T-cell (primary cell): Measurements from ENCODE around the gene TSGA10. TPM values are rescaled to one million over a fixed set of nuclear protein-coding genes. Genes with fewer than 3 reads are reported as not detected.
"Not testable (repeated sequence)": the region's sequence is repeated elsewhere in the genome, so short reads cannot be mapped to it uniquely, and the experiment has no call there.

Experiments
- ATAC-seq, 4 experiments: fragments of 200-7000 bp in 3 of 4; fragments of 150-1000 bp in 1 of 4; cut with Tn5 transposase; replicated peaks in 1 of 4; 1 replicate in 3 of 4; 2 replicates in 1 of 4; pipeline ENCODE4 v1.10.0; 2021; ENCODE audit warnings: moderate library complexity in 3 of 4, mild to moderate bottlenecking in 2 of 4, moderate number of reproducible peaks in 1 of 4
- CTCF ChIA-PET, 2 donors: fragments of 300-600 bp; sonication (Branson Sonifier 250); formaldehyde crosslinking; loops; one replicate each; lab custom pipeline; 2022; ENCODE audit warnings: antibody characterized with exemption in 2 of 2; lab: Charles Lee
- POLR2A ChIA-PET, 2 donors: fragments of 300-600 bp; sonication (Branson Sonifier 250); formaldehyde crosslinking; loops; one replicate each; lab custom pipeline; 2022; ENCODE audit warnings: antibody characterized with exemption in 2 of 2; lab: Charles Lee
- DNase-seq, 35 experiments: peaks; one replicate each; pipeline versions ENCODE4 v3.0.0 to v3.0.0-alpha.2; 2013 to 2023
- H3K27ac ChIP-seq: one replicate; pipeline ENCODE4 v1.5.1; 2013; ENCODE audit warnings: low read length
- H3K27me3 ChIP-seq, 2 experiments: replicated peaks in 1 of 2; 1 replicate in 1 of 2; 2 replicates in 1 of 2; pipeline versions ENCODE4 v1.6.1 to v1.7.0; 2013; ENCODE audit warnings: low read length in 1 of 2, mixed read lengths in 1 of 2; ENCODE audit not compliant: control insufficient read depth in 2 of 2, insufficient read depth in 2 of 2; ENCODE audit errors: extremely low read depth in 1 of 2
- H3K36me3 ChIP-seq, 2 donors: 1 replicate in 1 of 2; 2 replicates in 1 of 2; pipeline versions ENCODE4 v1.6.1 to v1.7.0; 2013; ENCODE audit warnings: low read length in 1 of 2; ENCODE audit not compliant: control insufficient read depth in 2 of 2, insufficient read depth in 1 of 2; ENCODE audit errors: extremely low read depth in 1 of 2
- H3K4me1 ChIP-seq, 2 experiments: 1 replicate in 1 of 2; 2 replicates in 1 of 2; pipeline versions ENCODE4 v1.6.1 to v1.7.0; 2013; ENCODE audit warnings: low read length in 2 of 2, mixed read lengths in 1 of 2; ENCODE audit not compliant: insufficient read depth in 2 of 2, control insufficient read depth in 1 of 2; ENCODE audit errors: extremely low read depth in 1 of 2
- H3K4me3 ChIP-seq, 2 donors: 1 replicate in 1 of 2; 2 replicates in 1 of 2; pipeline versions ENCODE4 v1.5.1 to v1.7.0; 2013; ENCODE audit warnings: mild to moderate bottlenecking in 2 of 2, low read length in 1 of 2, moderate library complexity in 1 of 2; ENCODE audit not compliant: control insufficient read depth in 1 of 2; ENCODE audit errors: extremely low read depth in 1 of 2
- H3K9me3 ChIP-seq: 2 replicates; pipeline ENCODE4 v1.7.0; 2013
- H3K27ac Mint-ChIP-seq, 2 donors: one replicate each; pipeline ENCODE4 v1.8.0; 2020 to 2021; ENCODE audit warnings: mild to moderate bottlenecking in 2 of 2, mixed read lengths in 2 of 2
- H3K27me3 Mint-ChIP-seq, 2 donors: one replicate each; pipeline ENCODE4 v1.8.0; 2021 to 2022; ENCODE audit warnings: mixed read lengths in 2 of 2
- H3K36me3 Mint-ChIP-seq: one replicate; pipeline ENCODE4 v1.8.0; 2021; ENCODE audit warnings: mixed read lengths
- H3K4me1 Mint-ChIP-seq, 3 donors: one replicate each; pipeline ENCODE4 v1.8.0; 2020 to 2022; ENCODE audit warnings: mixed read lengths in 3 of 3, mild to moderate bottlenecking in 1 of 3
- H3K4me3 Mint-ChIP-seq, 3 donors: one replicate each; pipeline ENCODE4 v1.8.0; 2020 to 2022; ENCODE audit warnings: mild to moderate bottlenecking in 3 of 3, mixed read lengths in 3 of 3, moderate library complexity in 3 of 3
- H3K9me3 Mint-ChIP-seq, 3 donors: one replicate each; pipeline ENCODE4 v1.8.0; 2020 to 2022; ENCODE audit warnings: mixed read lengths in 3 of 3
- WGBS: methylation state at CpG from one replicate; pipeline ENCODE4 v1.1.5; 2013; ENCODE audit warnings: missing lambda C conversion rate; ENCODE audit not compliant: insufficient coverage; 5-methylcytosine and 5-hydroxymethylcytosine counted together
- total RNA-seq, 35 experiments: library from RNA in 6 of 35; stranded (reverse) in 6 of 35; fragments of 120-200 nt in 1 of 35; gene quantifications; one replicate each; pipeline versions ENCODE4 v1.2.1 to v1.2.4 and lab custom pipeline; 2013 to 2026

The TSGA10 gene
- 10 to 100 TPM; 14.0 to 16.2 (median 15.8) TPM for total RNA-seq
- 17.4 TPM for total RNA-seq (2013)
- total RNA-seq (lab: John Stamatoyannopoulos, UW), result 3.8 to 22.3 (median 13.8) reads per million in 29 experiments

GRCh38 chr2:99154643-99155536 is at the start of gene TSGA10, which contains the start of gene LIPT1:
TSGA10 (minus strand) TSS chr2:99154942; CDS start chr2:99109439, 45,503 bp downstream.
LIPT1 (plus strand) TSS chr2:99154967; CDS start chr2:99161958, 6,991 bp downstream.
- Mint-ChIP-seq H3K27me3 (no peaks in the 10 kb centered on the region), H3K9me3 (no peaks in the 10 kb centered on the region), H3K4me3 (no peak within 1 kb of the TSS), H3K27ac (peak within 1 kb of the TSS; percentile 89 to 91), H3K36me3 (peaks cover 26% of the 10 kb centered on the region), H3K4me1 (peaks cover 37 to 44% (median 39%) of the 10 kb centered on the region in 3 donors)
- Histone ChIP-seq H3K9me3 (no peaks in the 10 kb centered on the region), H3K27me3 (no peaks in the 10 kb centered on the region), H3K4me3 (peak within 1 kb of the TSS; percentile 80 to 95), H3K27ac (peak within 1 kb of the TSS; percentile 94), H3K36me3 (peaks cover 5 to 23% of the 10 kb centered on the region in 2 donors), H3K4me1 (peaks cover 11 to 19% of the 10 kb centered on the region in 2 experiments)
- ATAC-seq (peak; percentile 96 to 99 (median 97)), DNase-seq (peak; percentile 80 to 96 (median 89))
- ChIA-PET CTCF (interaction anchor here in 1 of 2 donors (2.0 to 2.3 kb wide), 2 partner anchors 14 to 25 kb away, joined by 8 to 13 read pairs; partner anchors contain the start of genes C2orf15, MITD1 and MRPL30), POLR2A (interaction anchor here (0.5 to 1.5 kb wide), 8 partner anchors 12 to 697 kb away, joined by 3 to 14 read pairs (median 4); partner anchors contain the start of genes C2orf15 (in 1 of the 2) and MITD1 (in 1 of the 2))
- under 1% methylated on average over 69 of the region's 70 CpGs for WGBS

GRCh38 chr2:99201959-99202678 is 47.4 kb upstream of the TSGA10 start:
- no peak for DNase-seq
- ChIA-PET CTCF (no interaction called here), POLR2A (no interaction called here)
- Histone ChIP-seq H3K4me1 (no peaks in the 10 kb centered on the region), H3K36me3 (peaks cover 3 to 14% of the 10 kb centered on the region in 2 donors), H3K9me3 (no peaks in the 10 kb centered on the region), H3K4me3 (no peak overlapping the region), H3K27me3 (no peaks in the 10 kb centered on the region), H3K27ac (no peak overlapping the region)
- no peaks in the 10 kb centered on the region for H3K27me3 Mint-ChIP-seq
- ATAC-seq, result no peak
- no peak overlapping the region for H3K4me3 Mint-ChIP-seq
- no peaks in the 10 kb centered on the region for H3K4me1 Mint-ChIP-seq
- H3K9me3 Mint-ChIP-seq, result peaks cover 3 to 9% (median 3%) of the 10 kb centered on the region in 3 donors
- H3K36me3 Mint-ChIP-seq, result peaks cover 9% of the 10 kb centered on the region
- 84% methylated on average over 2 of the region's 4 CpGs for WGBS
- H3K27ac Mint-ChIP-seq, result peak overlapping the region in 1 of 2 donors; percentile 0

GRCh38 chr2:99200076-99200800 is 45.5 kb upstream of the TSGA10 start:
- ATAC-seq, result no peak
- Histone ChIP-seq H3K27ac (no peak overlapping the region), H3K27me3 (no peaks in the 10 kb centered on the region), H3K36me3 (peaks cover 3 to 32% of the 10 kb centered on the region in 2 donors), H3K4me3 (no peak overlapping the region), H3K9me3 (no peaks in the 10 kb centered on the region), H3K4me1 (no peaks in the 10 kb centered on the region)
- POLR2A ChIA-PET, result interaction anchor here in 1 of 2 donors (0.7 kb wide), 1 partner anchor 208 kb away, joined by 6 read pairs; no protein-coding TSS in a partner anchor
- H3K4me1 Mint-ChIP-seq, result no peaks in the 10 kb centered on the region
- DNase-seq, result no peak
- H3K9me3 Mint-ChIP-seq, result no peaks in the 10 kb centered on the region
- WGBS, result 100% methylated on average over 1 of the region's 7 CpGs
- peaks cover 13% of the 10 kb centered on the region for H3K36me3 Mint-ChIP-seq
- no peaks in the 10 kb centered on the region for H3K27me3 Mint-ChIP-seq
- CTCF ChIA-PET, result no interaction called here
- H3K4me3 Mint-ChIP-seq, result no peak overlapping the region
- H3K27ac Mint-ChIP-seq, result peak overlapping the region in 1 of 2 donors; percentile 8

GRCh38 chr2:99198103-99198841 is 43.5 kb upstream of the TSGA10 start:
- H3K27me3 Mint-ChIP-seq, result no peaks in the 10 kb centered on the region
- no peak for DNase-seq
- H3K4me1 Mint-ChIP-seq, result no peaks in the 10 kb centered on the region
- H3K36me3 Mint-ChIP-seq, result peaks cover 18% of the 10 kb centered on the region
- no peaks in the 10 kb centered on the region for H3K4me1 ChIP-seq
- POLR2A ChIA-PET, result no interaction called here
- 94% methylated on average over 2 of the region's 6 CpGs for WGBS
- no peak for ATAC-seq
- CTCF ChIA-PET, result no interaction called here
- H3K4me3 Mint-ChIP-seq, result no peak overlapping the region
- no peaks in the 10 kb centered on the region for H3K27me3 ChIP-seq
- H3K4me3 ChIP-seq, result no peak overlapping the region
- H3K27ac Mint-ChIP-seq, result no peak overlapping the region
- peaks cover 3 to 44% of the 10 kb centered on the region in 2 donors for H3K36me3 ChIP-seq
- no peaks in the 10 kb centered on the region for H3K9me3 Mint-ChIP-seq
- H3K27ac ChIP-seq, result no peak overlapping the region
- H3K9me3 ChIP-seq, result no peaks in the 10 kb centered on the region

GRCh38 chr2:99192364-99192763 is 37.6 kb upstream of the TSGA10 start:
- H3K4me1 Mint-ChIP-seq, H3K27ac Mint-ChIP-seq, H3K4me3 Mint-ChIP-seq, CTCF ChIA-PET, H3K27me3 ChIP-seq, H3K27ac ChIP-seq, H3K9me3 ChIP-seq, H3K27me3 Mint-ChIP-seq, DNase-seq, H3K4me1 ChIP-seq, ATAC-seq, H3K9me3 Mint-ChIP-seq, H3K4me3 ChIP-seq, POLR2A ChIA-PET: not testable (repeated sequence)
- no CpG with 5 or more reads among the region's 4 CpGs for whole genome bisulfite sequencing
- peaks cover 0 to 57% of the 10 kb centered on the region in 2 donors for H3K36me3 ChIP-seq
- peaks cover 56% of the 10 kb centered on the region for H3K36me3 Mint-ChIP-seq
